SK-N-MC (cell line): ENCODE results near the gene ZNF365.

Experiments
- DNase-seq: peaks from one replicate; pipeline ENCODE4 v3.0.0-alpha.2; 2011; ENCODE audit warnings: low read depth, low spot score
- H3K27ac ChIP-seq: fragments of 200-600 bp; sonication (generic); 2 replicates; pipeline ENCODE4 v1.5.1; 2016; ENCODE audit warnings: mixed run types
- H3K36me3 ChIP-seq: fragments of 200-600 bp; sonication (generic); 2 replicates; pipeline ENCODE4 v1.6.1; 2017; ENCODE audit warnings: antibody characterized with exemption, low read length, mixed read lengths; ENCODE audit not compliant: insufficient read depth
- H3K4me3 ChIP-seq: fragments of 200-600 bp; sonication (generic); 2 replicates; pipeline ENCODE4 v1.5.1; 2016
- H3K9ac ChIP-seq: fragments of 200-600 bp; sonication (generic); 2 replicates; pipeline ENCODE4 v1.8.0; 2017; ENCODE audit warnings: mixed run types, mixed read lengths; ENCODE audit not compliant: insufficient read length
- H3K9me3 ChIP-seq: fragments of 200-600 bp; sonication (generic); 2 replicates; pipeline ENCODE4 v1.6.1; 2017; ENCODE audit warnings: low read depth, mild to moderate bottlenecking, antibody characterized with exemption, low read length, moderate library complexity, mixed read lengths
- EZH2 ChIP-seq: fragments of 200-600 bp; sonication (generic); IDR thresholded peaks from one replicate; pipeline ENCODE4 v1.6.1; 2017; ENCODE audit warnings: antibody characterized with exemption
- FOXP2 ChIP-seq: optimal IDR thresholded peaks from 2 replicates; pipeline ENCODE3; 2011; ENCODE audit warnings: mild to moderate bottlenecking, moderate library complexity; ENCODE audit not compliant: insufficient read depth; ENCODE audit errors: extremely low read length, control extremely low read depth
- POLR2AphosphoS5 ChIP-seq: IDR thresholded peaks from 2 replicates; pipeline ENCODE4 v1.6.1; 2012; ENCODE audit warnings: mild to moderate bottlenecking, low read depth, low read length, borderline replicate concordance

Gene ZNF365

GRCh38 chr10:62373995-62374861, at the start of gene ZNF365:
Gene ZNF365 (plus strand): TSS chr10:62374369. CDS start chr10:62376194, 1,825 bp downstream.
- Histone ChIP-seq H3K9ac (no peak within 1 kb of the TSS), H3K4me3 (peak within 1 kb of the TSS; percentile 61), H3K36me3 (no peaks in the 10 kb centered on the region), H3K9me3 (no peaks in the 10 kb centered on the region), H3K27ac (no peak within 1 kb of the TSS)
- no peak for TF ChIP-seq EZH2
- no peak for TF ChIP-seq POLR2AphosphoS5
- no peak for TF ChIP-seq FOXP2
- no peak for DNase-seq

- DNase-seq: no peak
- no peak for TF ChIP-seq FOXP2
- no peak for TF ChIP-seq POLR2AphosphoS5
- no peak for TF ChIP-seq EZH2
- no peaks in the 10 kb centered on the region for H3K9me3 ChIP-seq
These were observed 48.0 kb upstream of the ZNF365 start for GRCh38 chr10:62326176-62326575.

GRCh38 chr10:62327885-62328284, 46.3 kb upstream of the ZNF365 start:
- H3K9me3 ChIP-seq: no peaks in the 10 kb centered on the region
- no peaks in the 10 kb centered on the region for H3K36me3 ChIP-seq
- no peak for DNase-seq
- H3K4me3 ChIP-seq: no peak overlapping the region
- TF ChIP-seq FOXP2: no peak
- no peak for TF ChIP-seq POLR2AphosphoS5
- TF ChIP-seq EZH2: no peak
- no peak overlapping the region for H3K27ac ChIP-seq
- H3K9ac ChIP-seq: no peak overlapping the region

More at GRCh38 chr10:62326176-62326575, 48.0 kb upstream of the ZNF365 start:
- Histone ChIP-seq H3K9ac (no peak overlapping the region), H3K27ac (no peak overlapping the region), H3K4me3 (no peak overlapping the region), H3K36me3 (no peaks in the 10 kb centered on the region)

GRCh38 chr10:62330213-62330612, 44.0 kb upstream of the ZNF365 start:
- Histone ChIP-seq H3K27ac (no peak overlapping the region), H3K9me3 (no peaks in the 10 kb centered on the region), H3K9ac (no peak overlapping the region), H3K4me3 (no peak overlapping the region), H3K36me3 (no peaks in the 10 kb centered on the region)
- TF ChIP-seq FOXP2 (no peak), EZH2 (no peak), POLR2AphosphoS5 (no peak)
- DNase-seq: no peak

GRCh38 chr10:62332406-62332805, 41.8 kb upstream of the ZNF365 start:
- no peak overlapping the region for H3K27ac ChIP-seq
- no peak overlapping the region for H3K4me3 ChIP-seq
- no peak for TF ChIP-seq FOXP2
- TF ChIP-seq EZH2: no peak
- TF ChIP-seq POLR2AphosphoS5: no peak
- no peak for DNase-seq
- H3K36me3 ChIP-seq: no peaks in the 10 kb centered on the region
- no peaks in the 10 kb centered on the region for H3K9me3 ChIP-seq
- no peak overlapping the region for H3K9ac ChIP-seq

- Histone ChIP-seq H3K9me3 (no peaks in the 10 kb centered on the region), H3K27ac (no peak overlapping the region), H3K36me3 (no peaks in the 10 kb centered on the region), H3K9ac (no peak overlapping the region), H3K4me3 (no peak overlapping the region)
- no peak for TF ChIP-seq POLR2AphosphoS5
- TF ChIP-seq FOXP2: no peak
- no peak for TF ChIP-seq EZH2
- no peak for DNase-seq
These were observed 40.9 kb upstream of the ZNF365 start for GRCh38 chr10:62333135-62333889.

- H3K9me3 ChIP-seq: no peaks in the 10 kb centered on the region
- DNase-seq: no peak
- H3K27ac ChIP-seq: no peak overlapping the region
- no peak overlapping the region for H3K9ac ChIP-seq
- H3K36me3 ChIP-seq: no peaks in the 10 kb centered on the region
- no peak for TF ChIP-seq EZH2
- no peak for TF ChIP-seq POLR2AphosphoS5
- TF ChIP-seq FOXP2: no peak
- no peak overlapping the region for H3K4me3 ChIP-seq
These were observed 40.0 kb upstream of the ZNF365 start for GRCh38 chr10:62333988-62334682.

GRCh38 chr10:62335326-62335725, 38.8 kb upstream of the ZNF365 start:
- no peaks in the 10 kb centered on the region for H3K36me3 ChIP-seq
- DNase-seq: no peak
- no peak overlapping the region for H3K9ac ChIP-seq
- TF ChIP-seq EZH2 (no peak), FOXP2 (no peak), POLR2AphosphoS5 (no peak)
- no peak overlapping the region for H3K4me3 ChIP-seq
- H3K9me3 ChIP-seq: no peaks in the 10 kb centered on the region
- no peak overlapping the region for H3K27ac ChIP-seq
